Activated CD4-positive, alpha-beta T cell treated with anti-CD3 and anti-CD28 coated beads for 4 hours (primary cell): ENCODE results near the gene SLC8A1.

Experiments
- DNase-seq, 2 donors: peaks; one replicate each; pipeline ENCODE4 v3.0.0-alpha.2; 2020

The SLC8A1 gene

GRCh38 chr2:40220177-40220925, 231.5 kb downstream of the SLC8A1 start:
- no peak for DNase-seq

- no peak for DNase-seq
Measured at GRCh38 chr2:40219141-40219540, 232.7 kb downstream of the SLC8A1 start.

GRCh38 chr2:40218679-40219078, 233.2 kb downstream of the SLC8A1 start:
- DNase-seq: no peak

- DNase-seq: no peak
Measured at GRCh38 chr2:40213619-40214018, 238.3 kb downstream of the SLC8A1 start.

- no peak for DNase-seq
Measured at GRCh38 chr2:40213071-40213470, 238.8 kb downstream of the SLC8A1 start.

- DNase-seq: no peak
Measured at GRCh38 chr2:40210968-40211353, 240.9 kb downstream of the SLC8A1 start.

GRCh38 chr2:40210344-40210967, 241.4 kb downstream of the SLC8A1 start:
- no peak for DNase-seq

GRCh38 chr2:40209761-40210160, 242.1 kb downstream of the SLC8A1 start:
- no peak for DNase-seq

- DNase-seq: no peak
Measured at GRCh38 chr2:40208463-40208862, 243.4 kb downstream of the SLC8A1 start.

- no peak for DNase-seq
Measured at GRCh38 chr2:40204268-40204667, 247.6 kb downstream of the SLC8A1 start.

- no peak for DNase-seq
Measured at GRCh38 chr2:40202798-40203400, 249.0 kb downstream of the SLC8A1 start.

GRCh38 chr2:40201425-40201824, 250.5 kb downstream of the SLC8A1 start:
- DNase-seq: no peak

GRCh38 chr2:40200366-40200915, 251.4 kb downstream of the SLC8A1 start:
- DNase-seq: no peak

- no peak for DNase-seq
Measured at GRCh38 chr2:40199771-40200170, 252.1 kb downstream of the SLC8A1 start.

- no peak for DNase-seq
Measured at GRCh38 chr2:40197121-40197520, 254.8 kb downstream of the SLC8A1 start.

- DNase-seq: no peak
Measured at GRCh38 chr2:40193670-40194026, 258.2 kb downstream of the SLC8A1 start.

GRCh38 chr2:40192864-40193669, 258.8 kb downstream of the SLC8A1 start:
- no peak for DNase-seq

GRCh38 chr2:40190457-40190856, 261.4 kb downstream of the SLC8A1 start:
- no peak for DNase-seq

- no peak for DNase-seq
Measured at GRCh38 chr2:40189881-40190280, 262.0 kb downstream of the SLC8A1 start.

GRCh38 chr2:40187054-40187453, 264.8 kb downstream of the SLC8A1 start:
- DNase-seq: no peak

GRCh38 chr2:40184551-40184950, 267.3 kb downstream of the SLC8A1 start:
- no peak for DNase-seq

- DNase-seq: no peak
Measured at GRCh38 chr2:40181855-40182254, 270.0 kb downstream of the SLC8A1 start.

- DNase-seq: no peak
Measured at GRCh38 chr2:40179801-40180200, 272.1 kb downstream of the SLC8A1 start.
